HG03460 (cell line): Measurements from ENCODE around the gene ACBD4.
"Not testable (repeated sequence)": the region's sequence is repeated elsewhere in the genome, so short reads cannot be mapped to it uniquely, and the experiment has no call there.

Experiments
- ATAC-seq: cut with Tn5 transposase; IDR thresholded peaks from one replicate; pipeline ENCODE4 v1.9.1; 2021; ENCODE audit not compliant: unreplicated experiment

Gene ACBD4

DNA sequence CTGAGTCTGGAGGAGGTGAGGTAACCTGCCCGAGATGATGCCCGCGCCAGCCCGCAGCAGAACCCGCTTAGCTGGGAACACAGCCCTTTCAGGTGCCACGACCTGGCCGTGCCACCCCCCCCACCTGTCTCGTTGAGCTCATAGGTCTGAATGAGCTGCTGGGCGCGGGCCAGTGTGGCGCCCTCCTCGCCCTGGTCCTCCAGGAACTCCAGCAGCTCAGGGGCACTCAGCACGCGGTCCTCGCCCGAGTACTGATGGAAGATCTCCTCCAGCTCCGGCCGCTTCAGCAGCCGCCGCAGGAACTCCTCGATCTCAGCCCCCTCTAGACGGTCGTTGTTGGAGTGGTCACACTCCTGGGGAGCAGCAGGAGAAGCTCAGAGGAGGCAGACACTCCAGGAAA lies 16.8 kb upstream of the ACBD4 start:
- no peak for ATAC-seq

DNA sequence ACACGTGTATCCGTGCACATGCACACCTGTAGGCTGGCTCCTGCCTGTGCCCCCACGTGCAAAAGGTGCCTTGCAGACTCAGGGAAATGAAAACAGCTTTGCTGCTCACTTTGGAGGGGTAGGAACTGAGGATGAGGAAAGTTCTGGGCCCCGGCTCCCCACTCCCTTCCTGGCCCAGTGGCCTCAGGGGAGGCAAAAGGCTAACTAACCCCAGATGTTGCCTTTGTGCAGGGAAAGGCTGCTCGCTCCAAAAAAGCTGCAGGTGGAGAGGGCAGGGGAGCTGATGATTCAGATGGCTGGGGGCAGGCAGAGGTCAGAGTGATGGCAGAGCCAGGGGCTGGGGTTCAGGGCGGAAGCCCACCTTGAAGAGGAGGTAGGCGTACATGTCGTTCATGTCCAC lies 15.5 kb upstream of the ACBD4 start:
- ATAC-seq: no peak

DNA sequence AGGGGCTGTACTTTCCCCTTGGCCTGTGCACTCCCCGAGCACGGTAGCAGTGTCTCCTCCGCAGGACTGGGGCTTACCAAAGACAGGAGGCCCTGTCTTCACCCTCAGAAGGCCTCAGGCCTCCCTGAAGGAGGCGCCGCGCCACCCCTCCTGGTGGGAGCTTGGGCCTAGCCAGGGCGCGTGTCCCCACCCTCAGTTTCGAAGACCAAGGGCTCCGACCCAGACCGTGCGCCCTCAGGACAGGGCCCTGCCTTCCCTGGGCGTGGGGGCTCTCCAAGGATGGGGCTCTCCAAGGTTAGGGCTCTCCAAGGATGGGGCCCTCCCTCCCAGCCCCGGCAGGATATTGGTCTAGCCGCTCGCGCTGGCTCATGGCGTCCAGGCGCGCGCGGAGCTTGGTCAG lies 14.9 kb upstream of the ACBD4 start:
- ATAC-seq: no peak

GRCh38 chr17:45121055-45121454 lies 14.4 kb upstream of the ACBD4 start:
- no peak for ATAC-seq

- no peak for ATAC-seq
Measured at GRCh38 chr17:45123076-45123770, 12.3 kb upstream of the ACBD4 start.

DNA sequence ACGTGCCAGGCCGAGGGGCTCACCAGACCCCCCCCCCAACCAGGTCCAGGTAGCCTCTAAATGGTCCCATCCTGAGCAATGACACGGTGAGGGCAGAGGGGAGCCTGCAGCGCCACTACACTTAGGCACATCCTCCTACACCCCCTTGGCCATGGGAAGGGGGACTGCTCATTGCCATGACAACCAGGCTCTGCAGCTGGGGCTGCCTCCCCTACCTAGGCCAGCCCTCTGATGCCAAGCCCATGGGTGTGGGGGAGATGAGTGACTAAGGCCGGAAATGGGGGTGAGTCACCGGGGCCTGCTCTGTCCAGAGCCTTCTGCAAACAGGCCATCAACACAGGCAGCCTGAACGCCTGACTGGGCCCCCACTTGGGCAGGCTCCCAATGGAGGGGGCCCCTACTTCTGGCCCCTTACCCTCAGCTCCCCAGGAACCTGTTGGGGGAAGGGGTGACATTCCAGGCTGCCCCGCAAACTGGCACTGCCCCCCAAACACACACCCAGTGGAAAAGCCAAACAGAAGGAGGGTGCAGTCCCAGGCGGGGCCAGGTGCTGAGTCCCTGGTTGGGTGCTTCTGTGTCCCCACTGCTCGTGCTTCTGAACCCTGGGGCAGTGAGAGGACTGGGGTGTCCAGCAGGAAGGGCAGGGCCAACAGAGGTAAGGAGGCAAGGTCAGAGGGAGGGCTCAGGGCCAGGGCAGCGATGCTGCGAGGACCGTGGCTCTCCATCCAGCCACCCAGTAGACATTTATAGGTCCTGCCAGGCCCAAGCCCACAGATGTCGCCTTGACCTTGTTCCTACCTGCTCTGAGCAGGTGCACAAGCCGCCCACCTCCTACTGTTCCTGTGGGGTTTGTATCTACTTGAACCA lies 11.3 kb upstream of the ACBD4 start:
- ATAC-seq: no peak

DNA sequence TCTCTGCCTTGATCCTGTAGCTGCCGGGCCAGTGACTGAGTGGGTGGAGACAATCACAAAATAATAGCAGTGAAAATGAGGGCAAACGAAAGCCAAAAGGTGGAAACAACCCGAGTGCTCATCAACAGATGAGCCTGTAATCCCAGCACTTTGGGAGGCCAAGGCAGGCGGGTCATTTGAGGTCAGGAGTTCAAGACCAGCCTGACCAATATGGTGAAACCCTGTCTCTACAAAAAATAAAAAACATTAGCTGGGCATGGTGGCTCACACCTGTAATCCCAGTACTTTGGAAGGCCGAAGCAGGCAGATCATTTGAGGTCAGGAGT lies 10.7 kb upstream of the ACBD4 start:
- not testable (repeated sequence) for ATAC-seq

DNA sequence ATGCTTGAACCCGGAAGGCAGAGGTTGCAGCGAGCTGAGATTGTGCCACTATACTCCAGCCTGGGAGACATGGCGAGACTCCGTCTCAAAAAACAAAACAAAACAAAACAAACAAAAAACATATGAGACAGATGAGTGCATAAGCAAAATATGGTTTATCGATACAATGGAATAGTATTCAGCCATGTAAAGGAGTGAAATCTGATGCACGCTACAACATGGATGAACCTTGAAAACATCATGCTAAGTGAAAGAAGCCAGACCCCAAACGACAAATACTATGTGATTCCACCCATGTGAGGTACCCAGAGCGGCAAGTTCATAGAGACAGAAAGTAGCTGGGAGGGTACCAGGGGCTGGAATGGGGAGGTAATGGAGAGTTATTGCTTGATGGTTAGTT lies 10.0 kb upstream of the ACBD4 start:
- no peak for ATAC-seq

- ATAC-seq: no peak
Measured at GRCh38 chr17:45127207-45127547, 8.3 kb upstream of the ACBD4 start.

DNA sequence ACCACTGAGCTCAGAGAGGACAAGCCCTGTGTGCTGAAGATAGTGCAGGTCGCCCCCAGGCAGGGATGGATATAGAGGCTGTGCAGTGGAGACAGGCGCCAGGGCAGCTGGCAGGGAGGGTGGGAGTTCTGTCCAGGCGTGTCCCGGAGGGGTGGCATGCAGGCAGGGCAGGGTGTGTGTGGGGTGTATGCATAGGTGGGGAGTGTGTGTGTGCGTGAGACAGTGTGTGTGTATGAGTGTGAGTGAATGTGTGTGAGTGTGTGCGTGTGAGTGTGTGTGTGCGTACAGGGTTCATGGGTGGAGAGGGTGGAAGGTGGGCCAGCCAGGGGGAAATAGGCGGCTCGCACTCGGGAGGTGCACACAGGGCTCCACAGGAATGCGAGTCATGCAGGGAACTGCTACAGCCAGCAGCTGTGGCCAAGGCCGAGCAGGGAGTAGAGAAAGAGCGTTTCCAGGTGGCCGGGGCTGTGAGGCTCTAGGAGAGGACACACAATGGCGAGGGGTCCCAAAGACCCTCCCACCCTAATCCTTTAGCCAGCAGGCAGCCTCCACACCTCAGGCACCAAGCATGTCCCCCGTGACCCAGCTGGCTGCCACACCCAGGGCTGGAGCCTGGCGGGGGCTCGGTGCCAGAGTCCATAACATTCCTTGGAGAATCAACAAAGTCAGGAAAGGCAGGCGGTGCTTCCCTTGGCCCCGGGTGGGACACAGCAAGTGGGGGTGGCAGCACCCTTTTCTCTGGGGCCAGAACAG lies 7.8 kb upstream of the ACBD4 start:
- no peak for ATAC-seq

GRCh38 chr17:45128331-45128730 lies 7.2 kb upstream of the ACBD4 start:
- ATAC-seq: no peak

- no peak for ATAC-seq
Measured at GRCh38 chr17:45128989-45129388, 6.5 kb upstream of the ACBD4 start.

GRCh38 chr17:45129426-45129939 lies 6.0 kb upstream of the ACBD4 start:
- no peak for ATAC-seq

DNA sequence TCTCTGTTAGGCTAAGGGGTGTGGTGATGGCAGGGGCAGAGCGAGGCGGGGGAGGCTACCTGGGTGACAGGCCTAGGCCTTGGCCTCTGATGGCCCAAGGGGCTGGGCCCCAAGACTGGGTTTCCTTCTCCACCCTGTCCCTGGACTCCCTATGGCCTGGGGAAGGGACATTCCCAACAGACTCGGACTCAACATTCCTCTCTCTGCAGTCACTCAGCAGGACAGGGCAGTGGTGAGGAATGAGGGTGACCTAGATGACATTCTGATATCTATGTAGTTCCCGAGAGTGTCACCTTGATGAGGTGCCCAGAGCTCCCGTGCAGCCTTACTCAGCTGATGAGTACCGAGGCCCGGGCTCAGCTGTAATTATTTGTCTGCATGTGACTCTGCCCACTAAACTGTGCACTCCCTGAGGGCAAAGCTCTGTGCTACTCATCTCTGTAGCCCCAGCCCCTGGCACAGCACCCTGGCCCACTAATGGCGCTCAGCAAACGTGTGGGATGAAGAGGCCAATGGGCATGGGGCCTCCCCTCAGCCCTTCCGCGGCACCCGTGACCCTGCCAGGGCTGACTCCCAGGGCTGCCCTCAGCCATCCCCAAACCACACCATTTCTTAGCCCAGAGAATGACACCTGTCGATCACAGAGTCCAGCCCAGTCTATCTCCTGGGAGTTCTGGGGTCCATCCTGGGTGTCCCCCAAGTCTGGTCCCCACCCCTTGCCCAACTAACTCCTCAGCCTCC lies 5.4 kb upstream of the ACBD4 start:
- no peak for ATAC-seq

- ATAC-seq: no peak
Measured at GRCh38 chr17:45130681-45131615, 4.5 kb upstream of the ACBD4 start.

DNA sequence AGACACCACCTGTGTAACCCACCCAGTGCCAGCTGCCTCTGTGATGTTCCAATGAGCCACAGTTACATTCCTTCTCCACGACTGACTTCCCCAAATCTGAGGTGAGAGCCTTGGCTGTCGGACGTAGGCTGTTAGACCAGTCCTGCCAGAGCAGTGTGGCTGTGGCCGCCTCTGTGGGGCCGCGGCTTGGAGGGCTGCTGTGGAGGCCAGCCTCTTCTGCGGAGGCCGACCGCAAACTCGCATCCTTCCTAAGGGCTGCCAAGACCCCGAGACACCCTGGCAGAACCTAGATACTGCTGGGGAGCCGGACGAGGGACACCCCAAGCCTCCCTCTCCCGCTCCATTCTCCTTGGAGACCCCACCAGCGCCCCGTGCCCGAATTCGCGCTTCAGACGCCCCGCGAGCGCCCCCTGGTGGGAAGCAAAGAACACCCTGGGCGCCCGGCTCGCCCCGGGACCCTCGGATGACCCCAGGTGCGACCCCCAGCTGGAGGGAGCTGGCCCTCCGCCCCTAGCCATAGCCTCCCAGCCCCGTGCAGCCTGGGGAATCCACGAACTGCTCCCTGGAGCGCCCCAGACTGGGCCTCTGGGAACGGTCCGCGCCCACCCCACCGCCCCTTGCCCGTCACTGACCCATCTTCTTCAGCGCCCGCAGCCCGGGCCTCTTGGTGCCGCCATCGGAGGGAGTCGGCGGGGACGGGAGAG lies 3.7 kb upstream of the ACBD4 start:
- no peak for ATAC-seq

GRCh38 chr17:45132320-45132571 lies 3.2 kb upstream of the ACBD4 start, which contains the start of gene PLCD3:
PLCD3 (minus strand) TSS chr17:45132515; CDS start chr17:45132410, 105 bp downstream.
- ATAC-seq: no peak

DNA sequence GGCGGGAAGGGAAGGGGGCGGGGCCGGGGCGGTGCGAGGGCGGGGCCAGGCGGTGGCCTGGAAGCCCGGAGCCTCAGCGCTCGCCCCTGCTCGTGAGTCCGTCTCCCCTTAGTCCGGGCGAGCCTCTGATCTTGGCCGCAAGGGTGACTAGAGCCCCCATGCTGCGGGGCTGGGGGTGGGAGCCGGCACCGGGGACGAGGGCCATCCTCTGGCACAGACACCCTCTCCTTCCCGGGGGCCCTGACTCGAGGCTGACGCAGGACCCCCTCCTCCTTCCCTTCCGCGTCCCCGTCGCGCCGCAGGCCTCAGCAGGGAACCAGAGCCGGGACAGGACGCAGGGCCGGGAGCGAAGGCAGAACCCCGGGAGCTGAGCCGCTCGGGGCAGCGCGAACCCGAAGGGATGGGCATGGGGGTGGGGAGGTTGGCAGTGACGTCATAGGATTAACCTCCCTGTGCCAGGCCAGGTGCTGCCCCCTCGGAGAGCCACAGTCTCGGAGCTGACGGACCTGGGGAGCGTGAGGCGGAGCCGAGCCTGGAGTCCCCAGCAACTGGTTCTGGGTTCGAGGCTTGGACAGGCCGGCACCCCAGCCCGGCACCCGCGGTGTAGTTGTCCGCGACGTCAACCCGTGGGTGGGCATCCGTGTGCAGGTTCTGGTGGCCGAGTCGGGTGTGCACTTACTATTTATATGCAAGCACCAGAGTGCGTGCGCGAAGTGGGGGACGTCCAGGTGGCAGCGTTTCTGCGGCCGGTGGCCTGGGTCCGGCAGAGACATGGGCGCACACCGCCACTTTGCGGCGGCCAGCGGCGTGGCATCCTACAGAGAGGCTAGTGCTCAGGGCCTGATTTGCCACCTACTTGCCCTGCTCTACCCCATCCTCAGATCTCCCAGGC lies 2.7 kb upstream of the ACBD4 start:
- ATAC-seq: no peak
